ENCODE data around the gene TUBA4B. TPM values are rescaled to one million over a fixed set of nuclear protein-coding genes. Genes with fewer than 3 reads are reported as not detected.
"Not testable (repeated sequence)": the region's sequence is repeated elsewhere in the genome, so short reads cannot be mapped to it uniquely, and the experiment has no call there.

The TUBA4B gene
- total RNA-seq, 4 donors from 2014 or later: not detected

DNA sequence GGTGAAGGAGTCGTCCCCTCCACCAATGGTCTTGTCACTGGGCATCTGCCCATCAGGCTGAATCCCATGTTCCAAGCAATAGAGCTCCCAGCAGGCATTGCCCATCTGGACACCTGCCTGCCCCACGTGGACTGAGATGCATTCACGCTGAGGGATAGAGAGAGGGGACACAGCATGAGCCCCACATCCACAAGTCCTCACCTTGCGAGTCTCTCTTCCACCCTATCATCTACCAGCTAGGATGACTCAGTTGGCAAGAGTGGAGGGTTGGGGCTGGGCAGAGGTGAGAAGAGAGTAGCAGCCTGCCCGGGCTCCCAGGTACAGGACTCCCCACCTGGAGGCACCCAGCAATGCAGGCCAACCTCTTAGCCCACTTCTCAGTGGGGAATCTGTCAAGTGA lies 959 bp upstream of the TUBA4B start:
- DNase-seq: peak in 1 of 3 donors; percentile 69
- Histone ChIP-seq H3K4me1 (peaks cover 7 to 69% (median 41%) of the 10 kb centered on the region in 4 donors), H3K27me3 (no peaks in the 10 kb centered on the region), H3K27ac (peak overlapping the region; percentile 81 to 98 (median 91)), H3K9me3 (no peaks in the 10 kb centered on the region), H3K36me3 (peaks cover 0 to 13% (median 0%) of the 10 kb centered on the region in 3 donors), H3K4me3 (peak overlapping the region; percentile 56 to 93 (median 87))
- TF ChIP-seq POLR2A (IDR thresholded peaks at IDR 0.05): no peak
- peak in 2 of 6 experiments; percentile 3 to 28 for TF ChIP-seq CTCF (IDR thresholded peaks at IDR 0.05)

GRCh38 chr2:219252570-219252899 lies 508 bp upstream of the TUBA4B start:
- H3K27me3 ChIP-seq: no peaks in the 10 kb centered on the region
- peak overlapping the region; percentile 81 to 98 (median 91) for H3K27ac ChIP-seq
- TF ChIP-seq POLR2A (IDR thresholded peaks at IDR 0.05) (no peak), CTCF (IDR thresholded peaks at IDR 0.05) (no peak)
- no peak for DNase-seq
- H3K9me3 ChIP-seq: no peaks in the 10 kb centered on the region
- H3K4me3 ChIP-seq: peak overlapping the region; percentile 56 to 93 (median 87)
- H3K36me3 ChIP-seq: peaks cover 0 to 13% (median 0%) of the 10 kb centered on the region in 3 donors
- peaks cover 7 to 65% (median 37%) of the 10 kb centered on the region in 4 donors for H3K4me1 ChIP-seq

- peak within 1 kb of the TSS; percentile 56 to 93 (median 87) for H3K4me3 ChIP-seq
- H3K4me1 ChIP-seq: peaks cover 5 to 51% (median 24%) of the 10 kb centered on the region in 4 donors
- TF ChIP-seq POLR2A (IDR thresholded peaks at IDR 0.05): peak; percentile 99 to 100
- TF ChIP-seq CTCF (IDR thresholded peaks at IDR 0.05): peak in 3 of 6 experiments; percentile 38 to 42 (median 41)
- peaks cover 0 to 13% (median 0%) of the 10 kb centered on the region in 3 donors for H3K36me3 ChIP-seq
- DNase-seq: peak; percentile 94 to 97 (median 96)
- no peaks in the 10 kb centered on the region for H3K27me3 ChIP-seq
- no peaks in the 10 kb centered on the region for H3K9me3 ChIP-seq
- H3K27ac ChIP-seq: peak within 1 kb of the TSS; percentile 81 to 98 (median 91)
These were observed 928 bp downstream of the TUBA4B start, which contains the start of gene TUBA4A for GRCh38 chr2:219253753-219254589. TUBA4A (minus strand) TSS chr2:219253918; CDS start chr2:219253858, 60 bp downstream.

GRCh38 chr2:219254590-219255201 lies 1.7 kb downstream of the TUBA4B start:
- H3K36me3 ChIP-seq: peaks cover 0 to 13% (median 0%) of the 10 kb centered on the region in 3 donors
- DNase-seq: peak in 1 of 3 donors; percentile 60
- H3K4me3 ChIP-seq: peak overlapping the region; percentile 56 to 93 (median 87)
- TF ChIP-seq POLR2A (IDR thresholded peaks at IDR 0.05) (no peak), CTCF (IDR thresholded peaks at IDR 0.05) (no peak)
- H3K4me1 ChIP-seq: peaks cover 1 to 44% (median 18%) of the 10 kb centered on the region in 4 donors
- H3K9me3 ChIP-seq: no peaks in the 10 kb centered on the region
- H3K27me3 ChIP-seq: no peaks in the 10 kb centered on the region
- peak overlapping the region; percentile 81 to 98 (median 91) for H3K27ac ChIP-seq

DNA sequence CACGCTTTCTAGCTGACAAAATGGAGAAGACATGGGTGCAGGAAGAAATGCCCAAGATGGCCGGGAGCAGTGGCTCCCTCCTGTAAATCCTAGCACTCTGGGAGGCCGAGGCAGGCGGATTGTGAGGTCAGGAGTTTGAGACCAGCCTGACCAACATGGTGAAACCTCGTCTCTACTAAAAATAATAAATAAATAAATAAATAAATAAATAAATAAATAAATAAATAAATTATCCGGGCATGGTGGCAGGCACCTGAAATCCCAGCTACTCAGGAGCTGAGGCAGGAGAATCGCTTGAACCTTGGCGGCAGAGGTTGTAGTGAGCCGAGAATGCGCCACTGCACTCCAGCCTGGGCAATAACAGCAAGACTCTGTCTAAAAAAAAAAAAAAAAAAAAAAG lies 5.9 kb downstream of the TUBA4B start:
- not testable (repeated sequence) for DNase-seq, H3K4me1 ChIP-seq, H3K4me3 ChIP-seq, H3K27me3 ChIP-seq, H3K36me3 ChIP-seq, H3K27ac ChIP-seq, H3K9me3 ChIP-seq
